Mucosa of descending colon (tissue), 3 donors: Measurements from ENCODE around the gene RNF149. TPM values are rescaled to one million over a fixed set of nuclear protein-coding genes. Genes with fewer than 3 reads are reported as not detected.

Experiments used
- ATAC-seq: fragments of 200-7000 bp; cut with Tn5 transposase; one replicate; pipeline ENCODE4 v1.9.1; 2020; ENCODE audit warnings: mild to moderate bottlenecking, moderate library complexity
- DNase-seq, 3 donors: peaks; one replicate each; pipeline ENCODE4 v3.0.0-alpha.2; 2020
- H3K36me3 ChIP-seq: fragments of 200-600 bp; one replicate; pipeline ENCODE4 v1.8.0; 2021; ENCODE audit warnings: low read depth, mild to moderate bottlenecking
- H3K4me1 ChIP-seq: fragments of 200-600 bp; one replicate; pipeline ENCODE4 v1.8.0; 2021; ENCODE audit warnings: low read depth, mild to moderate bottlenecking
- H3K4me3 ChIP-seq: fragments of 200-600 bp; one replicate; pipeline ENCODE4 v1.8.0; 2021; ENCODE audit warnings: mild to moderate bottlenecking
- H3K9me3 ChIP-seq: fragments of 200-600 bp; one replicate; pipeline ENCODE4 v1.8.0; 2021; ENCODE audit warnings: mild to moderate bottlenecking
- CTCF ChIP-seq: fragments of 200-600 bp; IDR thresholded peaks from one replicate; pipeline ENCODE4 v1.8.0; 2022; ENCODE audit warnings: antibody characterized with exemption, mild to moderate bottlenecking
- intact Hi-C, 2 donors: fragments of 100-400 bp; cut with DNase I in 1 of 2; cut with micrococcal nuclease in 1 of 2; formaldehyde crosslinking; loops; one replicate each; pipeline versions ENCODE4 v1.11.0 to v1.11.1; 2022; cut with DNase I, micrococcal nuclease
- total RNA-seq, 3 donors: library from RNA; stranded (reverse); fragmentation: NEBNext Ultra II Directional in 2 of 3; extraction: Animal tissue kit (Norgen Biotek cat#: 25700) in 2 of 3; gene quantifications; one replicate each; pipeline versions ENCODE4 v1.2.1 to v1.2.4, GENCODE V29; 2021 to 2023
- donor health status: DM: no; HTN: no; CAD: no; lungs with moderate emphysema.
- donor health status: DM: no; HTN: no; CAD: no.
- donor health status: DM: no; HTN: yes; CAD: no.

Gene RNF149
- total RNA-seq, 3 donors from 2014 or later, result 50.5 to 62.5 (median 56.3) TPM

GRCh38 chr2:101291973-101292372, 16.5 kb downstream of the RNF149 start:
- H3K36me3 ChIP-seq, result no peaks in the 10 kb centered on the region
- intact Hi-C loops, result no loop called here
- H3K4me3 ChIP-seq, result no peak overlapping the region
- TF ChIP-seq CTCF, result no peak
- ATAC-seq (no peak), DNase-seq (no peak)
- no peaks in the 10 kb centered on the region for H3K4me1 ChIP-seq
- H3K9me3 ChIP-seq, result no peaks in the 10 kb centered on the region

- intact Hi-C loops, result no loop called here
- H3K4me1 ChIP-seq, result no peaks in the 10 kb centered on the region
- ATAC-seq, result no peak
- peaks cover 5% of the 10 kb centered on the region for H3K36me3 ChIP-seq
- no peak overlapping the region for H3K4me3 ChIP-seq
- H3K9me3 ChIP-seq, result no peaks in the 10 kb centered on the region
- TF ChIP-seq CTCF, result no peak
- no peak for DNase-seq
Observed at GRCh38 chr2:101290711-101291110, 17.8 kb downstream of the RNF149 start.

- no peak for TF ChIP-seq CTCF
- intact Hi-C loops, result no loop called here
- Histone ChIP-seq H3K4me3 (no peak overlapping the region), H3K9me3 (no peaks in the 10 kb centered on the region), H3K4me1 (no peaks in the 10 kb centered on the region), H3K36me3 (peaks cover 7% of the 10 kb centered on the region)
- no peak for ATAC-seq
- DNase-seq, result no peak
Observed at GRCh38 chr2:101287303-101287702, 21.2 kb downstream of the RNF149 start.

- DNase-seq (no peak), ATAC-seq (no peak)
- no peaks in the 10 kb centered on the region for H3K9me3 ChIP-seq
- H3K4me1 ChIP-seq, result no peaks in the 10 kb centered on the region
- peaks cover 7% of the 10 kb centered on the region for H3K36me3 ChIP-seq
- intact Hi-C loops, result no loop called here
- no peak overlapping the region for H3K4me3 ChIP-seq
- TF ChIP-seq CTCF, result no peak
Observed at GRCh38 chr2:101286684-101287083, 21.8 kb downstream of the RNF149 start.

- intact Hi-C loops, result no loop called here
- H3K4me3 ChIP-seq, result no peak overlapping the region
- DNase-seq, result no peak
- H3K9me3 ChIP-seq, result no peaks in the 10 kb centered on the region
- no peaks in the 10 kb centered on the region for H3K4me1 ChIP-seq
- H3K36me3 ChIP-seq, result peaks cover 7% of the 10 kb centered on the region
- no peak for TF ChIP-seq CTCF
- no peak for ATAC-seq
Observed at GRCh38 chr2:101282980-101283379, 25.5 kb downstream of the RNF149 start.

GRCh38 chr2:101281482-101281881, 27.0 kb downstream of the RNF149 start:
- DNase-seq (no peak), ATAC-seq (no peak)
- Histone ChIP-seq H3K4me3 (no peak overlapping the region), H3K9me3 (no peaks in the 10 kb centered on the region), H3K36me3 (peaks cover 7% of the 10 kb centered on the region), H3K4me1 (no peaks in the 10 kb centered on the region)
- intact Hi-C loops, result no loop called here
- TF ChIP-seq CTCF, result no peak
